GM19328 (cell line): ENCODE results near the gene CHI3L2.
"Not testable (repeated sequence)": the region's sequence is repeated elsewhere in the genome, so short reads cannot be mapped to it uniquely, and the experiment has no call there.

Source experiments
- ATAC-seq: cut with Tn5 transposase; IDR thresholded peaks from one replicate; pipeline ENCODE4 v1.9.1; 2021; ENCODE audit warnings: mild to moderate bottlenecking, moderate library complexity; ENCODE audit not compliant: unreplicated experiment

Gene CHI3L2

GRCh38 chr1:111201275-111202090 is 26.0 kb upstream of the CHI3L2 start:
- no peak for ATAC-seq

GRCh38 chr1:111202366-111202706 is 25.2 kb upstream of the CHI3L2 start:
- no peak for ATAC-seq

DNA sequence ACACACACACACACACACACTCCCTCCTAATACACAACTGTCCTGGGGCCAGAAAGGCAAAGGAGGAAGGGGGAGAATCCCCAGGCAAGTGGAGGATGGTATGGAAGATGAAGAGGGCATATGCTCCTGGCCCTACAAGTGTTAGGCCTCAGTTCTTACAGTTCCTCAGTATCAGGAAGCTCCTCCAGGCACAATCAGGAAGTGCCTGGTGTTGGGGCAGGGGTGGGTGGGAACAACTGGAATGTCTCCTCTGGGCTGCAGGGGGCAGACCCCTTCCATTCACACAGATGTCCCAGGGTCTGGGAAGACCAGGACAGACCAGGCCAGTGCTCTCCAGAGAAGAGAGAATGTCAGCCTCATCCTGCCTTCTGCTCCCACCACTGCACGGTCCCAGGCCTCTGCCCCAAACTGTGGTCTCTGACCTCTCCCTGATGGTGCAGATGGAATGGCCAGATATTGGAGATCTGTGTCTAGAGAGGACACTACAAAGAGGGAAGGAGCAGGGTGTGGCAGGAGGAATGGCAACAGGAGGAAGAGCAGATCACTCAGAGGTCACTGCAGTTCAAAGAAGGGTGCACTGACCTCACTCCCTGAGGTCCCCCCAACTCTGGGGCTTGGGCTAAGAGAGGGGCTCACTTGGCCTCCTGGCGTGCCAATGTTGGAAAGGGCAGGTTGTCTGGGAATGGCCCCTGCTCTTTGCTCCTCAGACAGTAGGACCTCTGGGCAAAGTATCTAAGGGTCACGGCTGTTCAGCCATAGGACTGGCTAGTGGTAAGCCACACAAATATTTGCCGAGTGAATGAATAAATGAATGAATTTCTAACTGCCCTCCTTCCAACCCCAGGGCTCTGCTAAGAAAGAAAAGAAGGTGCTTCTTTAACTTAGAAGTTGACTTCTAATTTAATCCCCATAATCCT is 24.5 kb upstream of the CHI3L2 start:
- no peak for ATAC-seq

GRCh38 chr1:111203681-111204200 is 23.8 kb upstream of the CHI3L2 start:
- peak; percentile 38 for ATAC-seq

DNA sequence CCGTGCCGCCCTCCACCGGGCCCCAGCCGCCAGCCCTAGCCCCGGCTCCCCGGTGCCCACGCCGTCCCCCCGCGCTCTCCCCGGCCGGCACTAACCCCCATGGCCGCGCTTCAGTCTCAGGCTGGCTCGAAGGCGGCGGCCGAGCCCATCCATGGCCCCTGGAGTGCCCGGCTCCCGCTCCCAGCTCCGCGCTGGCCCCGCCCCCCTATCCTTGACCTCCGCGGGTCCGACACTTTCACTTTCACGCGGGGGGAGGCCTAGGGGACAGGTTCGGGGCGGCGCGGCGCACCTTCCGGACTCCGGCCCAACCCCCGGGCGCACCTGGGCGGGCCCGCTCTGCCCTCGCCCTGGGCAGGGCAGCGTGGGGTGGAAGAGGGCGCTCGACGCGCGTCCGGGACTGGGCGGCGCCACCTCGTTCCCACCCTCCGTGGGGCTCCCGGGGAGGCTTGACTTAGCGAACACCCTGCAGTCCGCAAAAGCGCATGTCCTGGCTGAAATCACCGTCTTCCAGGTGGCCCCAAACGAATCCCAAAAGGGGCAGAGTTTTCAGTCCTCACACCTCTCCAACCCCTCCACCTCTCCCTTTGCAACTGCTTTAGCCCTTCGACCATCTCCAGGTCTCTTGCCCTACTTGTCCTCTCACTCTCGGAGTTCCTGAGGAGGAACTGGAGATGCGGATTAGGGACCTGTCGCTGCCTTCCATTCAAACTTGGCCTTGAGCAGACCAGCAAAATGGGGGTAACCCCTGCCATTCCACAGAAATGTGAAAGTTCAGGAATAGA is 23.1 kb upstream of the CHI3L2 start:
- peak; percentile 63 for ATAC-seq

- ATAC-seq = no peak
Measured at GRCh38 chr1:111204983-111205713, 22.4 kb upstream of the CHI3L2 start.

GRCh38 chr1:111205714-111206050 is 21.8 kb upstream of the CHI3L2 start:
- ATAC-seq = no peak

- no peak for ATAC-seq
Measured at GRCh38 chr1:111208921-111209320, 18.6 kb upstream of the CHI3L2 start.

GRCh38 chr1:111209622-111210021 is 17.9 kb upstream of the CHI3L2 start:
- no peak for ATAC-seq

DNA sequence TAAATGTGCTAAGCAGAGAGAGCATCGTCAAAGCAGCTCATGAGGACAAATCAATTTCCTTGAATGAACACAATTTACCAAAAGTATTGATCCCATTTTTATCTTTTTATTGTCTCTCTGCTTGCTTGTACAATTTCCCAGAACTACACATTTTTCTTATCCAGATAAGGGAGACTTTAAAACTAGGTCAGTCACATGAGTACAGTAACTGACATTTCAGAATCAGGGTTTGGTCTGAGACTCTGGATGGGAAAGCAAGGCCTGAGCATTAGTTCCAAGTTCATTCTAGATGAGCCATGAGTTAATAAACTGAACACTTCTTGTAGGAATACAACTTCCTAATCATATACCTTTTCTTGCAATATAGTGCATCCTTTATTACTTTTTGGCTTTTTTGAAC is 15.6 kb upstream of the CHI3L2 start:
- no peak for ATAC-seq

GRCh38 chr1:111212634-111213335 is 14.7 kb upstream of the CHI3L2 start:
- no peak for ATAC-seq

DNA sequence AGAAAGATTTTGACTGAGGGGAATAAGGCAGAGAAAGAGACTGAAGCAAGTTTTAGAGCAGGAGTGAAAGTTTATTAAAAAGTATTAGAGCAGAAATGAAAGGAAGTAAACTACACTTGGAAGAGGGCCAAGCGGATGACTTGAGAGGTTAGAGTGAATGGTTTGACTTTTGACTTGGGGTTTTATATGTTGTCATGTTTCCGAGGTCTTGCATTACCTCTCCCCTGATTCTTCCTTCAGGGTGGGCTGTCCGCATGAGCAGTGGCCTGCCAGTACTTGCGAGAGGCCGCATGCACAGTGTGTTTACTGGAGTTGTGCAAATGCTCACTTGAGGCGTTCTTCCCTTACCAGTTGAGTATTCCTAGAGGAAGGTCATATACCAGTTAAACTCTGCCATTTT is 14.1 kb upstream of the CHI3L2 start:
- no peak for ATAC-seq

DNA sequence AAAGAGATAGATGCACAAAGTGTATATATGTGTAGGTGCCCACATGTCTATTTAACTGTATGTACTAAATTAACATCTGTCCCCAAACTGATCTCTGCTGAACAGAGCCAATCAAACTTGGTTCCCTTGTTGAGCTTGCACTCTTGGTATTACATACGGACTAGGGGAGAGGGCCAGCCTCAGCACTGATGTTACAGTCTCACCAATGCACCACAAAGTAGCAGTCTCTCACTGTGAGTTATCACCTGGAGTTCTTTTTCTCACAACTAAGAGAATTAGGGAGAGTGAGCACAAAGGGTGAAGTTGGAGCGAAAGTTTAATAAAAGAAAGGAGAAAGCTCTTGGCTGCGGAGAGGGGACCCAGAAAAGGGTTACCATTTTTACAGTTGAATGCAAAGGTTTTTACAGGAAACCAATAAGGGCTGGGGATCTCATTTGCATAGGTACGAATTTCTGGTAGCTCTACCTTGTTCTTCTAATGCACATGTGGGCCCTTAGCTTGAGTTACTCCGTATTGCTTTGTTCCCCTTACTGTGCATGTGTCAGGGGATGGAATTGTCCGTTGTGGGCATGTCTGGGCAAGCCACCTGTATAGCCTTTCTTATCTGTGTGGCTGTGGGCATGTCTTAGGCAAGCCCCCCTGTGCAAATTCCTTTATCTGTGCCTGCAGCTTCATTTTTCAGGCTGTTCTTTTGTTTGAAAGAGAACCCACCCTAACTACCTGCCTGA is 13.3 kb upstream of the CHI3L2 start:
- ATAC-seq = peak; percentile 30

GRCh38 chr1:111214884-111215283 is 12.6 kb upstream of the CHI3L2 start:
- ATAC-seq = no peak

DNA sequence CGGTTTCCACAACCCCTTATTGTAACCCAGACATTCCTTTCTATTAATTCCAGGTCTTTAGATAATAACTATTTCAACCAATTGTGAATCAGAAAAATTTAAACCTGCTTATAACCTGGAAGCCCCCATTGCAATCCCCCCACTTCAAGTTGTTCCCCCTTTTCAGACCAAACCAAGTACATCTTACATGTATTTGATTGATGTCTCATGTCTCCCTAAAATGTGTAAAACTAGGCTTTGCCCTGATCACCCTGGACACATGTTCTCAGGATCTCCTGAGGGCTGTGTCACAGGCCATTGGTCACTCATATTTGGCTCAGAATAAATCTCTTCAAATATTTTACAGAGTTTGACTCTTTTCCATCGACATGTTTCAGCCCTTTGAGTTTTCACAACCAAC is 12.2 kb upstream of the CHI3L2 start:
- ATAC-seq = not testable (repeated sequence)

- ATAC-seq = no peak
Measured at GRCh38 chr1:111216751-111217150, 10.8 kb upstream of the CHI3L2 start.

- ATAC-seq = no peak
Measured at GRCh38 chr1:111217183-111217910, 10.2 kb upstream of the CHI3L2 start.

DNA sequence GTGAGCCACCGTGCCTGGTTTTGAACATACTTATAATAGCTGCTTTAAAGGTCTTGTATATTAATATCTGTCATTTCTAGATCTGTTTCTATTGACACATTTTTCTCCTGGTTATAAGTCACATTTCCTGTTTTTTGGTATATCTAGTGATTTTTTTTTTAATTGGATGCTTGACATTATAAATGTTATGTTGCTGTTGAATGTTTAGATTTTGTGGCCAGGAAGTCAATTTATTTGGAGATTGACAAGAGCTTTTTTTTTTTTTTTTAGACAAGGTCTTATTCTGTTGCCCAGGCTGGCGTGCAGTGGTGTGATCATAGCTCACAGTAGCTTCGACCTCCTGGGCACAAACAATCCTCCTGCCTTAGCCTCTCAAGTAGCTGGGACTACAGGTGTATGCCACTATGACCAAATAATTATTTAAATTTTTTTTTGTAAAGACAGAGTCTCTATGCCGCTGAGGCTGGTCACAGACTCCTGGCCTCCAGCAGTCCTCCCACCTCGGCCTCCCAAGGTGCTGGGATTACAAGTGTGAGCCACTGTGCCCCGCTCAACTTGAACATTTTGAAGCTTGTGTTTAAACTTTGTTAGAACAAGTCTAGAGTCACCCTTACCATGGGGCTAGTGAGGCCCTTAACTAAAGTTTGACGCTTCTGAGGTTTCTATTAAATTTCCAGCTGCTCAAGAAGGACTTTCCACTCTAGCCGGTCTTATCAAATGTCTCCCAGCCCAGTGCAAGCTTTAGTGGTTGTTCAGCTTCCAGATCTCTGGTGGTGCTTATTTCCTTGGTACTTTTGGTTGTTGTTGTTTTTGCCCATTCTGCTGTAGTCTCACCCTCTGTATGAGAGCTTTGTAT is 8.6 kb upstream of the CHI3L2 start:
- no peak for ATAC-seq
